HG03280 (cell line): ENCODE measurements around the gene GCHFR.

ENCODE experiments used
- ATAC-seq: cut with Tn5 transposase; IDR thresholded peaks from one replicate; pipeline ENCODE4 v1.9.1; 2021; ENCODE audit warnings: mild to moderate bottlenecking, moderate library complexity; ENCODE audit not compliant: unreplicated experiment

GCHFR gene

GRCh38 chr15:40763801-40764628 is at the start of gene GCHFR:
TSS of gene GCHFR (plus strand) at chr15:40764068. CDS start at chr15:40764181, 113 bp downstream.
- ATAC-seq = peak; percentile 59

GRCh38 chr15:40714144-40714543 is 49.7 kb upstream of the GCHFR start:
- ATAC-seq = no peak

GRCh38 chr15:40716165-40716564 is 47.7 kb upstream of the GCHFR start:
- no peak for ATAC-seq

- ATAC-seq = no peak
Measured at GRCh38 chr15:40721701-40722100, 42.2 kb upstream of the GCHFR start.

GRCh38 chr15:40722354-40722753 is 41.5 kb upstream of the GCHFR start:
- no peak for ATAC-seq

- no peak for ATAC-seq
Measured at GRCh38 chr15:40722934-40723333, 40.9 kb upstream of the GCHFR start.

- no peak for ATAC-seq
Measured at GRCh38 chr15:40723919-40724318, 39.9 kb upstream of the GCHFR start.

GRCh38 chr15:40731034-40731433 is 32.8 kb upstream of the GCHFR start:
- no peak for ATAC-seq

- ATAC-seq = no peak
Measured at GRCh38 chr15:40736575-40736974, 27.3 kb upstream of the GCHFR start.

- ATAC-seq = no peak
Measured at GRCh38 chr15:40737048-40737447, 26.8 kb upstream of the GCHFR start.

- no peak for ATAC-seq
Measured at GRCh38 chr15:40739047-40739446, 24.8 kb upstream of the GCHFR start.

- ATAC-seq = no peak
Measured at GRCh38 chr15:40739854-40740253, 24.0 kb upstream of the GCHFR start.

GRCh38 chr15:40743485-40743901 is 20.4 kb upstream of the GCHFR start:
- ATAC-seq = no peak

GRCh38 chr15:40743921-40744814 is 19.7 kb upstream of the GCHFR start:
- ATAC-seq = no peak

- no peak for ATAC-seq
Measured at GRCh38 chr15:40744815-40745152, 19.1 kb upstream of the GCHFR start.

- ATAC-seq = no peak
Measured at GRCh38 chr15:40746916-40747418, 16.9 kb upstream of the GCHFR start.

GRCh38 chr15:40747685-40748631 is 15.9 kb upstream of the GCHFR start:
- no peak for ATAC-seq

GRCh38 chr15:40749151-40749630 is 14.7 kb upstream of the GCHFR start:
- no peak for ATAC-seq

- ATAC-seq = no peak
Measured at GRCh38 chr15:40750885-40751284, 13.0 kb upstream of the GCHFR start.

GRCh38 chr15:40751745-40752144 is 12.1 kb upstream of the GCHFR start:
- no peak for ATAC-seq

- ATAC-seq = peak; percentile 21
Measured at GRCh38 chr15:40754574-40754882, 9.3 kb upstream of the GCHFR start.
